GM12878 (cell line): ENCODE data around the gene PPP4R4. TPM values are rescaled to one million over a fixed set of nuclear protein-coding genes. Genes with fewer than 3 reads are reported as not detected.

Experiments used
- CHD4 ChIP-seq: fragments of 200-600 bp; sonication (generic); IDR thresholded peaks from 2 replicates; pipeline ENCODE4 v1.6.1; 2016; ENCODE audit warnings: mild to moderate bottlenecking
- HDAC6 ChIP-seq: fragments of 200-600 bp; sonication (generic); IDR thresholded peaks from one replicate; pipeline ENCODE4 v1.8.0; 2017; ENCODE audit warnings: antibody characterized with exemption; ENCODE audit not compliant: unreplicated experiment
- NRF1 ChIP-seq: conservative IDR thresholded peaks from 2 replicates; pipeline ENCODE4 v1.6.1; 2011; ENCODE audit warnings: mild to moderate bottlenecking, low read depth, low read length, improper control_type of control experiment
- RBBP5 ChIP-seq: fragments of 200-600 bp; sonication (generic); conservative IDR thresholded peaks from 2 replicates; pipeline ENCODE4 v1.6.1; 2016
- ZNF217 ChIP-seq: fragments of 450-650 bp; IDR thresholded peaks from 2 replicates; pipeline ENCODE4 v1.6.1; 2017; ENCODE audit warnings: antibody characterized with exemption, mild to moderate bottlenecking
- polyA plus RNA-seq, 11 experiments: library from polyadenylated mRNA; depleted of rRNA in 4 of 11; unstranded in 6 of 11; stranded (reverse) in 5 of 11; fragments of >200 nt; fragmentation: Nextera tagmentation in 4 of 11; fragmentation: Illumina TruSeq in 1 of 11; extraction: Ambion mirVana in 4 of 11; extraction: Trizol in 1 of 11; gene quantifications; 1 replicate in 1 of 11; 2 replicates in 10 of 11; pipeline versions ENCODE4 v1.2.1 to v1.2.3, GENCODE V29; 2011 to 2016; ENCODE audit warnings: inconsistent platforms in 2 of 11, missing spikeins in 2 of 11, low read depth in 1 of 11
- total RNA-seq, 4 experiments: library from RNA; depleted of rRNA in 3 of 4; stranded (reverse); fragments of >200 nt in 3 of 4; fragmentation: Illumina TruSeq in 1 of 4; extraction: Trizol in 1 of 4; gene quantifications; 2 replicates each; pipeline versions ENCODE4 v1.2.1 to v1.2.3, GENCODE V29; 2013 to 2021
- TF ChIP-seq, protein P1 (sequence below): fragments of 450-650 bp; IDR thresholded peaks from 2 replicates; pipeline ENCODE4 v1.6.1; 2018; ENCODE audit warnings: mild to moderate bottlenecking, low read depth, moderate library complexity; ENCODE audit not compliant: partially characterized antibody
- TF ChIP-seq, protein P2 (sequence below): fragments of 450-650 bp; IDR thresholded peaks from 2 replicates; pipeline ENCODE4 v1.6.1; 2016; ENCODE audit warnings: mild to moderate bottlenecking, moderate library complexity, borderline replicate concordance
- TF ChIP-seq, protein P3 (sequence below): fragments of 450-650 bp; IDR thresholded peaks from 2 replicates; pipeline ENCODE4 v1.6.1; 2017; ENCODE audit warnings: mild to moderate bottlenecking
- TF ChIP-seq, protein P4 (sequence below): fragments of 450-650 bp; formaldehyde crosslinking; IDR thresholded peaks from 2 replicates; pipeline ENCODE4 v1.4.0; 2022; ENCODE audit warnings: mild to moderate bottlenecking, moderate library complexity
- TF ChIP-seq, protein P5 (sequence below): IDR thresholded peaks from 2 replicates; pipeline ENCODE4 v1.6.1; 2012; ENCODE audit warnings: mild to moderate bottlenecking, low read depth, low read length
- TF ChIP-seq, protein P6 (sequence below): IDR thresholded peaks from 2 replicates; pipeline ENCODE4 v1.6.1; 2011; ENCODE audit warnings: borderline replicate concordance, low read depth, mild to moderate bottlenecking, moderate library complexity, mixed read lengths, low read length; ENCODE audit not compliant: insufficient read depth; ENCODE audit errors: extremely low read length

PPP4R4 gene
- total and polyA plus RNA-seq, 10 of the 15 experiments (the other 5 are each of a cell fraction or from before 2014, with no cell fraction given), result 0.01 to 0.13 (median 0.08) TPM; not detected in 4

DNA sequence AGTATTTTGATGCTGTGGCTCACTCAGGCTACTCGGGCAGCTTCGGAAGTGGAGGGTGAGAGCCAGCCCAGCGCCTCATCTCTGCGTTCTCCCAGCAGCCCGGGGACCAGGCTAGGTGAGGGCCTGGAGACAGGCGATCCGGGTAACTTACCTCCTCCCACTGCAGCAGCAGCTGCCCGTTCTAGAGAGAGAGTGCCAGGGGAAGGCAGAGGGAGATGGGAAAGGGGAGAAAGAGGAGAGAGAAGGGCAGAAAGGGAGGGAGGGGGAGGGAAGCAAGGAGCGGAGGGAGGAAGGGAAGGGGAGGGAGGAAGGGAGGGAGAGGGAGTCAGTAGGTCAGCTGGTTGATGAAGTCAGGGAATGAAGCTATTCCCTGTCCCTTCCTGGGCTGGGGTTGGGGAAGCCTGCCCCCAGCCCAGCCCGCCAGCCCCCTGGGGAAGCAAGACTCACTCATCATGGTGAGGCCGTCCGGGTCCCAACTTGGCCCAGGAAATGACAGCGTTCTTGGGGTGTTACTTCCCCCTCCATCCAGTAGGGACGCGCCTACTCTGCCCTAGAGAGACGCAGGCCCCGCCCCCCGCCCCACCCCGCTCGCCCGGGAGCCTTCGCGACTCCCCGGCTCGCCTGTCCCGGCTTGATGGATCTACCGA, 44.9 kb upstream of the PPP4R4 start, which contains the start of gene IFI27L2 (continued):
- TF ChIP-seq, protein P1, sequence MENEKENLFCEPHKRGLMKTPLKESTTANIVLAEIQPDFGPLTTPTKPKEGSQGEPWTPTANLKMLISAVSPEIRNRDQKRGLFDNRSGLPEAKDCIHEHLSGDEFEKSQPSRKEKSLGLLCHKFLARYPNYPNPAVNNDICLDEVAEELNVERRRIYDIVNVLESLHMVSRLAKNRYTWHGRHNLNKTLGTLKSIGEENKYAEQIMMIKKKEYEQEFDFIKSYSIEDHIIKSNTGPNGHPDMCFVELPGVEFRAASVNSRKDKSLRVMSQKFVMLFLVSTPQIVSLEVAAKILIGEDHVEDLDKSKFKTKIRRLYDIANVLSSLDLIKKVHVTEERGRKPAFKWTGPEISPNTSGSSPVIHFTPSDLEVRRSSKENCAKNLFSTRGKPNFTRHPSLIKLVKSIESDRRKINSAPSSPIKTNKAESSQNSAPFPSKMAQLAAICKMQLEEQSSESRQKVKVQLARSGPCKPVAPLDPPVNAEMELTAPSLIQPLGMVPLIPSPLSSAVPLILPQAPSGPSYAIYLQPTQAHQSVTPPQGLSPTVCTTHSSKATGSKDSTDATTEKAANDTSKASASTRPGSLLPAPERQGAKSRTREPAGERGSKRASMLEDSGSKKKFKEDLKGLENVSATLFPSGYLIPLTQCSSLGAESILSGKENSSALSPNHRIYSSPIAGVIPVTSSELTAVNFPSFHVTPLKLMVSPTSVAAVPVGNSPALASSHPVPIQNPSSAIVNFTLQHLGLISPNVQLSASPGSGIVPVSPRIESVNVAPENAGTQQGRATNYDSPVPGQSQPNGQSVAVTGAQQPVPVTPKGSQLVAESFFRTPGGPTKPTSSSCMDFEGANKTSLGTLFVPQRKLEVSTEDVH, result no peak
- TF ChIP-seq, protein P2, sequence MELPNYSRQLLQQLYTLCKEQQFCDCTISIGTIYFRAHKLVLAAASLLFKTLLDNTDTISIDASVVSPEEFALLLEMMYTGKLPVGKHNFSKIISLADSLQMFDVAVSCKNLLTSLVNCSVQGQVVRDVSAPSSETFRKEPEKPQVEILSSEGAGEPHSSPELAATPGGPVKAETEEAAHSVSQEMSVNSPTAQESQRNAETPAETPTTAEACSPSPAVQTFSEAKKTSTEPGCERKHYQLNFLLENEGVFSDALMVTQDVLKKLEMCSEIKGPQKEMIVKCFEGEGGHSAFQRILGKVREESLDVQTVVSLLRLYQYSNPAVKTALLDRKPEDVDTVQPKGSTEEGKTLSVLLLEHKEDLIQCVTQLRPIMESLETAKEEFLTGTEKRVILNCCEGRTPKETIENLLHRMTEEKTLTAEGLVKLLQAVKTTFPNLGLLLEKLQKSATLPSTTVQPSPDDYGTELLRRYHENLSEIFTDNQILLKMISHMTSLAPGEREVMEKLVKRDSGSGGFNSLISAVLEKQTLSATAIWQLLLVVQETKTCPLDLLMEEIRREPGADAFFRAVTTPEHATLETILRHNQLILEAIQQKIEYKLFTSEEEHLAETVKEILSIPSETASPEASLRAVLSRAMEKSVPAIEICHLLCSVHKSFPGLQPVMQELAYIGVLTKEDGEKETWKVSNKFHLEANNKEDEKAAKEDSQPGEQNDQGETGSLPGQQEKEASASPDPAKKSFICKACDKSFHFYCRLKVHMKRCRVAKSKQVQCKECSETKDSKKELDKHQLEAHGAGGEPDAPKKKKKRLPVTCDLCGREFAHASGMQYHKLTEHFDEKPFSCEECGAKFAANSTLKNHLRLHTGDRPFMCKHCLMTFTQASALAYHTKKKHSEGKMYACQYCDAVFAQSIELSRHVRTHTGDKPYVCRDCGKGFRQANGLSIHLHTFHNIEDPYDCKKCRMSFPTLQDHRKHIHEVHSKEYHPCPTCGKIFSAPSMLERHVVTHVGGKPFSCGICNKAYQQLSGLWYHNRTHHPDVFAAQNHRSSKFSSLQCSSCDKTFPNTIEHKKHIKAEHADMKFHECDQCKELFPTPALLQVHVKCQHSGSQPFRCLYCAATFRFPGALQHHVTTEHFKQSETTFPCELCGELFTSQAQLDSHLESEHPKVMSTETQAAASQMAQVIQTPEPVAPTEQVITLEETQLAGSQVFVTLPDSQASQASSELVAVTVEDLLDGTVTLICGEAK, result no peak
- TF ChIP-seq, protein P3, sequence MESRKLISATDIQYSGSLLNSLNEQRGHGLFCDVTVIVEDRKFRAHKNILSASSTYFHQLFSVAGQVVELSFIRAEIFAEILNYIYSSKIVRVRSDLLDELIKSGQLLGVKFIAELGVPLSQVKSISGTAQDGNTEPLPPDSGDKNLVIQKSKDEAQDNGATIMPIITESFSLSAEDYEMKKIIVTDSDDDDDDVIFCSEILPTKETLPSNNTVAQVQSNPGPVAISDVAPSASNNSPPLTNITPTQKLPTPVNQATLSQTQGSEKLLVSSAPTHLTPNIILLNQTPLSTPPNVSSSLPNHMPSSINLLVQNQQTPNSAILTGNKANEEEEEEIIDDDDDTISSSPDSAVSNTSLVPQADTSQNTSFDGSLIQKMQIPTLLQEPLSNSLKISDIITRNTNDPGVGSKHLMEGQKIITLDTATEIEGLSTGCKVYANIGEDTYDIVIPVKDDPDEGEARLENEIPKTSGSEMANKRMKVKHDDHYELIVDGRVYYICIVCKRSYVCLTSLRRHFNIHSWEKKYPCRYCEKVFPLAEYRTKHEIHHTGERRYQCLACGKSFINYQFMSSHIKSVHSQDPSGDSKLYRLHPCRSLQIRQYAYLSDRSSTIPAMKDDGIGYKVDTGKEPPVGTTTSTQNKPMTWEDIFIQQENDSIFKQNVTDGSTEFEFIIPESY, result no peak
- TF ChIP-seq RBBP5, result no peak
- no peak for TF ChIP-seq CHD4
- TF ChIP-seq, protein P4, sequence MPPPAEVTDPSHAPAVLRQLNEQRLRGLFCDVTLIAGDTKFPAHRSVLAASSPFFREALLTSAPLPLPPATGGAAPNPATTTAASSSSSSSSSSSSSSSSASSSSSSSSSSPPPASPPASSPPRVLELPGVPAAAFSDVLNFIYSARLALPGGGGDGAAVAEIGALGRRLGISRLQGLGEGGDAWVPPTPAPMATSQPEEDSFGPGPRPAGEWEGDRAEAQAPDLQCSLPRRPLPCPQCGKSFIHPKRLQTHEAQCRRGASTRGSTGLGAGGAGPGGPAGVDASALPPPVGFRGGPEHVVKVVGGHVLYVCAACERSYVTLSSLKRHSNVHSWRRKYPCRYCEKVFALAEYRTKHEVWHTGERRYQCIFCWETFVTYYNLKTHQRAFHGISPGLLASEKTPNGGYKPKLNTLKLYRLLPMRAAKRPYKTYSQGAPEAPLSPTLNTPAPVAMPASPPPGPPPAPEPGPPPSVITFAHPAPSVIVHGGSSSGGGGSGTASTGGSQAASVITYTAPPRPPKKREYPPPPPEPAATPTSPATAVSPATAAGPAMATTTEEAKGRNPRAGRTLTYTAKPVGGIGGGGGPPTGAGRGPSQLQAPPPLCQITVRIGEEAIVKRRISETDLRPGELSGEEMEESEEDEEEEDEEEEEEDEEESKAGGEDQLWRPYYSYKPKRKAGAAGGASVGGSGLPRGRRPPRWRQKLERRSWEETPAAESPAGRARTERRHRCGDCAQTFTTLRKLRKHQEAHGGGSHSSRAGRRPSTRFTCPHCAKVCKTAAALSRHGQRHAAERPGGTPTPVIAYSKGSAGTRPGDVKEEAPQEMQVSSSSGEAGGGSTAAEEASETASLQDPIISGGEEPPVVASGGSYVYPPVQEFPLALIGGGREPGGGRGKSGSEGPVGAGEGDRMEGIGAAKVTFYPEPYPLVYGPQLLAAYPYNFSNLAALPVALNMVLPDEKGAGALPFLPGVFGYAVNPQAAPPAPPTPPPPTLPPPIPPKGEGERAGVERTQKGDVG (CRISPR knock-in tag), result no peak
- TF ChIP-seq NRF1, result no peak
- TF ChIP-seq, protein P5, sequence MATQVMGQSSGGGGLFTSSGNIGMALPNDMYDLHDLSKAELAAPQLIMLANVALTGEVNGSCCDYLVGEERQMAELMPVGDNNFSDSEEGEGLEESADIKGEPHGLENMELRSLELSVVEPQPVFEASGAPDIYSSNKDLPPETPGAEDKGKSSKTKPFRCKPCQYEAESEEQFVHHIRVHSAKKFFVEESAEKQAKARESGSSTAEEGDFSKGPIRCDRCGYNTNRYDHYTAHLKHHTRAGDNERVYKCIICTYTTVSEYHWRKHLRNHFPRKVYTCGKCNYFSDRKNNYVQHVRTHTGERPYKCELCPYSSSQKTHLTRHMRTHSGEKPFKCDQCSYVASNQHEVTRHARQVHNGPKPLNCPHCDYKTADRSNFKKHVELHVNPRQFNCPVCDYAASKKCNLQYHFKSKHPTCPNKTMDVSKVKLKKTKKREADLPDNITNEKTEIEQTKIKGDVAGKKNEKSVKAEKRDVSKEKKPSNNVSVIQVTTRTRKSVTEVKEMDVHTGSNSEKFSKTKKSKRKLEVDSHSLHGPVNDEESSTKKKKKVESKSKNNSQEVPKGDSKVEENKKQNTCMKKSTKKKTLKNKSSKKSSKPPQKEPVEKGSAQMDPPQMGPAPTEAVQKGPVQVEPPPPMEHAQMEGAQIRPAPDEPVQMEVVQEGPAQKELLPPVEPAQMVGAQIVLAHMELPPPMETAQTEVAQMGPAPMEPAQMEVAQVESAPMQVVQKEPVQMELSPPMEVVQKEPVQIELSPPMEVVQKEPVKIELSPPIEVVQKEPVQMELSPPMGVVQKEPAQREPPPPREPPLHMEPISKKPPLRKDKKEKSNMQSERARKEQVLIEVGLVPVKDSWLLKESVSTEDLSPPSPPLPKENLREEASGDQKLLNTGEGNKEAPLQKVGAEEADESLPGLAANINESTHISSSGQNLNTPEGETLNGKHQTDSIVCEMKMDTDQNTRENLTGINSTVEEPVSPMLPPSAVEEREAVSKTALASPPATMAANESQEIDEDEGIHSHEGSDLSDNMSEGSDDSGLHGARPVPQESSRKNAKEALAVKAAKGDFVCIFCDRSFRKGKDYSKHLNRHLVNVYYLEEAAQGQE, result no peak
- TF ChIP-seq, protein P6, sequence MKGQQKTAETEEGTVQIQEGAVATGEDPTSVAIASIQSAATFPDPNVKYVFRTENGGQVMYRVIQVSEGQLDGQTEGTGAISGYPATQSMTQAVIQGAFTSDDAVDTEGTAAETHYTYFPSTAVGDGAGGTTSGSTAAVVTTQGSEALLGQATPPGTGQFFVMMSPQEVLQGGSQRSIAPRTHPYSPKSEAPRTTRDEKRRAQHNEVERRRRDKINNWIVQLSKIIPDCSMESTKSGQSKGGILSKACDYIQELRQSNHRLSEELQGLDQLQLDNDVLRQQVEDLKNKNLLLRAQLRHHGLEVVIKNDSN, result no peak
- no peak for TF ChIP-seq ZNF217
- TF ChIP-seq HDAC6, result no peak
